ENCODE results near the gene SPACA6. TPM values are rescaled to one million over a fixed set of nuclear protein-coding genes. Genes with fewer than 3 reads are reported as not detected.
A peak's percentile ranks its signal among the peaks of the same experiment; 100 is the strongest.

The SPACA6 gene
- total and polyA plus RNA-seq, 9 of the 15 experiments (the other 6 are each of a cell fraction or from before 2014, with no cell fraction given) = 1.3 to 17.3 (median 6.2) TPM

DNA sequence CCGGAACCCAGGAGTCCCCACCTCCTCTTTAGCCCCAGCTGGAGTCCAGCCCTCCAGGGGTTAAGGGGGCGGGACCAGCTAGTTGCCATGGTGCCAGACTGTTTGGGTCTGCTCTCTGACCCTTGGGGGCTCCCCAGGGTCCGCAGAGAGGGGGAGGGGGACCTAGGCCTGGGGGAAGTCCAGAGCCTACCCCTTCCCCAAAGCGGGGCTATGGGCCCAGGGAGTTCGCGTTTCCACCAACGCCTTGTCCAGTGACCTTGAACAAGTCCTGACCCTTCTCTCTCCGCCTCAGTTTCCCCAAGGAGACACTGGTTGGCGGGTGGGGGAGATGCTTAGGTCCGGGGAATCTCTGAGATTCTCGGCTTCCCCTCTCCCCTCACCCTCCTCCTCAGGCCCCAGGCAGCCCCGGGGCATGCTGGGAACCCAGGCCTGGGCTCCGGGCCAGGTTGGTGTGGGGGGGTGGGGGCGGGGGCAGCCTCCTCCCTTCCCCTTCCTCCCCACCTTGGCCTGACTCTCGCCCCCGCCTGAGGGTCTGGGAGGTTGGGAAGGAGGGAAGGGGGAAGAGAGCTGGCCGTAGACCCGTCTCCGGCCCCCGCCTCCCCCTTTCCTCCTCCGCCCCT, 2.6 kb upstream of the SPACA6 start (continued):
- TF ChIP-seq, protein P1, sequence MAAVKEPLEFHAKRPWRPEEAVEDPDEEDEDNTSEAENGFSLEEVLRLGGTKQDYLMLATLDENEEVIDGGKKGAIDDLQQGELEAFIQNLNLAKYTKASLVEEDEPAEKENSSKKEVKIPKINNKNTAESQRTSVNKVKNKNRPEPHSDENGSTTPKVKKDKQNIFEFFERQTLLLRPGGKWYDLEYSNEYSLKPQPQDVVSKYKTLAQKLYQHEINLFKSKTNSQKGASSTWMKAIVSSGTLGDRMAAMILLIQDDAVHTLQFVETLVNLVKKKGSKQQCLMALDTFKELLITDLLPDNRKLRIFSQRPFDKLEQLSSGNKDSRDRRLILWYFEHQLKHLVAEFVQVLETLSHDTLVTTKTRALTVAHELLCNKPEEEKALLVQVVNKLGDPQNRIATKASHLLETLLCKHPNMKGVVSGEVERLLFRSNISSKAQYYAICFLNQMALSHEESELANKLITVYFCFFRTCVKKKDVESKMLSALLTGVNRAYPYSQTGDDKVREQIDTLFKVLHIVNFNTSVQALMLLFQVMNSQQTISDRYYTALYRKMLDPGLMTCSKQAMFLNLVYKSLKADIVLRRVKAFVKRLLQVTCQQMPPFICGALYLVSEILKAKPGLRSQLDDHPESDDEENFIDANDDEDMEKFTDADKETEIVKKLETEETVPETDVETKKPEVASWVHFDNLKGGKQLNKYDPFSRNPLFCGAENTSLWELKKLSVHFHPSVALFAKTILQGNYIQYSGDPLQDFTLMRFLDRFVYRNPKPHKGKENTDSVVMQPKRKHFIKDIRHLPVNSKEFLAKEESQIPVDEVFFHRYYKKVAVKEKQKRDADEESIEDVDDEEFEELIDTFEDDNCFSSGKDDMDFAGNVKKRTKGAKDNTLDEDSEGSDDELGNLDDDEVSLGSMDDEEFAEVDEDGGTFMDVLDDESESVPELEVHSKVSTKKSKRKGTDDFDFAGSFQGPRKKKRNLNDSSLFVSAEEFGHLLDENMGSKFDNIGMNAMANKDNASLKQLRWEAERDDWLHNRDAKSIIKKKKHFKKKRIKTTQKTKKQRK (IDR thresholded peaks at IDR 0.05; ENCODE audit: borderline replicate concordance, low read depth, low read length) = no peak
- TF ChIP-seq E2F3 (CRISPR knock-in tag; IDR thresholded peaks at IDR 0.05) (no peak), FOXO4 (CRISPR knock-in tag; IDR thresholded peaks at IDR 0.05) (no peak), TAF9B (IDR thresholded peaks at IDR 0.05; ENCODE audit: partially characterized antibody) (no peak), BRF2 (IDR thresholded peaks at IDR 0.05; ENCODE audit: borderline replicate concordance, insufficient read depth, insufficient read length) (no peak), EP400 (IDR thresholded peaks at IDR 0.05) (peak; percentile 36; the same call in 1 of the 2 replicates), SP2 (IDR thresholded peaks at IDR 0.05; ENCODE audit: extremely low read depth, low read depth, low read length, poor library complexity, severe bottlenecking) (no peak), CBFA2T3 (IDR thresholded peaks at IDR 0.05) (no peak; the same call in 1 of the 2 replicates)
- TF ChIP-seq, protein P2, sequence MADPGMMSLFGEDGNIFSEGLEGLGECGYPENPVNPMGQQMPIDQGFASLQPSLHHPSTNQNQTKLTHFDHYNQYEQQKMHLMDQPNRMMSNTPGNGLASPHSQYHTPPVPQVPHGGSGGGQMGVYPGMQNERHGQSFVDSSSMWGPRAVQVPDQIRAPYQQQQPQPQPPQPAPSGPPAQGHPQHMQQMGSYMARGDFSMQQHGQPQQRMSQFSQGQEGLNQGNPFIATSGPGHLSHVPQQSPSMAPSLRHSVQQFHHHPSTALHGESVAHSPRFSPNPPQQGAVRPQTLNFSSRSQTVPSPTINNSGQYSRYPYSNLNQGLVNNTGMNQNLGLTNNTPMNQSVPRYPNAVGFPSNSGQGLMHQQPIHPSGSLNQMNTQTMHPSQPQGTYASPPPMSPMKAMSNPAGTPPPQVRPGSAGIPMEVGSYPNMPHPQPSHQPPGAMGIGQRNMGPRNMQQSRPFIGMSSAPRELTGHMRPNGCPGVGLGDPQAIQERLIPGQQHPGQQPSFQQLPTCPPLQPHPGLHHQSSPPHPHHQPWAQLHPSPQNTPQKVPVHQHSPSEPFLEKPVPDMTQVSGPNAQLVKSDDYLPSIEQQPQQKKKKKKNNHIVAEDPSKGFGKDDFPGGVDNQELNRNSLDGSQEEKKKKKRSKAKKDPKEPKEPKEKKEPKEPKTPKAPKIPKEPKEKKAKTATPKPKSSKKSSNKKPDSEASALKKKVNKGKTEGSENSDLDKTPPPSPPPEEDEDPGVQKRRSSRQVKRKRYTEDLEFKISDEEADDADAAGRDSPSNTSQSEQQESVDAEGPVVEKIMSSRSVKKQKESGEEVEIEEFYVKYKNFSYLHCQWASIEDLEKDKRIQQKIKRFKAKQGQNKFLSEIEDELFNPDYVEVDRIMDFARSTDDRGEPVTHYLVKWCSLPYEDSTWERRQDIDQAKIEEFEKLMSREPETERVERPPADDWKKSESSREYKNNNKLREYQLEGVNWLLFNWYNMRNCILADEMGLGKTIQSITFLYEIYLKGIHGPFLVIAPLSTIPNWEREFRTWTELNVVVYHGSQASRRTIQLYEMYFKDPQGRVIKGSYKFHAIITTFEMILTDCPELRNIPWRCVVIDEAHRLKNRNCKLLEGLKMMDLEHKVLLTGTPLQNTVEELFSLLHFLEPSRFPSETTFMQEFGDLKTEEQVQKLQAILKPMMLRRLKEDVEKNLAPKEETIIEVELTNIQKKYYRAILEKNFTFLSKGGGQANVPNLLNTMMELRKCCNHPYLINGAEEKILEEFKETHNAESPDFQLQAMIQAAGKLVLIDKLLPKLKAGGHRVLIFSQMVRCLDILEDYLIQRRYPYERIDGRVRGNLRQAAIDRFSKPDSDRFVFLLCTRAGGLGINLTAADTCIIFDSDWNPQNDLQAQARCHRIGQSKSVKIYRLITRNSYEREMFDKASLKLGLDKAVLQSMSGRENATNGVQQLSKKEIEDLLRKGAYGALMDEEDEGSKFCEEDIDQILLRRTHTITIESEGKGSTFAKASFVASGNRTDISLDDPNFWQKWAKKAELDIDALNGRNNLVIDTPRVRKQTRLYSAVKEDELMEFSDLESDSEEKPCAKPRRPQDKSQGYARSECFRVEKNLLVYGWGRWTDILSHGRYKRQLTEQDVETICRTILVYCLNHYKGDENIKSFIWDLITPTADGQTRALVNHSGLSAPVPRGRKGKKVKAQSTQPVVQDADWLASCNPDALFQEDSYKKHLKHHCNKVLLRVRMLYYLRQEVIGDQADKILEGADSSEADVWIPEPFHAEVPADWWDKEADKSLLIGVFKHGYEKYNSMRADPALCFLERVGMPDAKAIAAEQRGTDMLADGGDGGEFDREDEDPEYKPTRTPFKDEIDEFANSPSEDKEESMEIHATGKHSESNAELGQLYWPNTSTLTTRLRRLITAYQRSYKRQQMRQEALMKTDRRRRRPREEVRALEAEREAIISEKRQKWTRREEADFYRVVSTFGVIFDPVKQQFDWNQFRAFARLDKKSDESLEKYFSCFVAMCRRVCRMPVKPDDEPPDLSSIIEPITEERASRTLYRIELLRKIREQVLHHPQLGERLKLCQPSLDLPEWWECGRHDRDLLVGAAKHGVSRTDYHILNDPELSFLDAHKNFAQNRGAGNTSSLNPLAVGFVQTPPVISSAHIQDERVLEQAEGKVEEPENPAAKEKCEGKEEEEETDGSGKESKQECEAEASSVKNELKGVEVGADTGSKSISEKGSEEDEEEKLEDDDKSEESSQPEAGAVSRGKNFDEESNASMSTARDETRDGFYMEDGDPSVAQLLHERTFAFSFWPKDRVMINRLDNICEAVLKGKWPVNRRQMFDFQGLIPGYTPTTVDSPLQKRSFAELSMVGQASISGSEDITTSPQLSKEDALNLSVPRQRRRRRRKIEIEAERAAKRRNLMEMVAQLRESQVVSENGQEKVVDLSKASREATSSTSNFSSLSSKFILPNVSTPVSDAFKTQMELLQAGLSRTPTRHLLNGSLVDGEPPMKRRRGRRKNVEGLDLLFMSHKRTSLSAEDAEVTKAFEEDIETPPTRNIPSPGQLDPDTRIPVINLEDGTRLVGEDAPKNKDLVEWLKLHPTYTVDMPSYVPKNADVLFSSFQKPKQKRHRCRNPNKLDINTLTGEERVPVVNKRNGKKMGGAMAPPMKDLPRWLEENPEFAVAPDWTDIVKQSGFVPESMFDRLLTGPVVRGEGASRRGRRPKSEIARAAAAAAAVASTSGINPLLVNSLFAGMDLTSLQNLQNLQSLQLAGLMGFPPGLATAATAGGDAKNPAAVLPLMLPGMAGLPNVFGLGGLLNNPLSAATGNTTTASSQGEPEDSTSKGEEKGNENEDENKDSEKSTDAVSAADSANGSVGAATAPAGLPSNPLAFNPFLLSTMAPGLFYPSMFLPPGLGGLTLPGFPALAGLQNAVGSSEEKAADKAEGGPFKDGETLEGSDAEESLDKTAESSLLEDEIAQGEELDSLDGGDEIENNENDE (IDR thresholded peaks at IDR 0.05; ENCODE audit: low read depth, low read length) = no peak
